ENCODE results near the gene HECTD2.
"Not testable (repeated sequence)": the region's sequence is repeated elsewhere in the genome, so short reads cannot be mapped to it uniquely, and the experiment has no call there.

HECTD2 gene

DNA sequence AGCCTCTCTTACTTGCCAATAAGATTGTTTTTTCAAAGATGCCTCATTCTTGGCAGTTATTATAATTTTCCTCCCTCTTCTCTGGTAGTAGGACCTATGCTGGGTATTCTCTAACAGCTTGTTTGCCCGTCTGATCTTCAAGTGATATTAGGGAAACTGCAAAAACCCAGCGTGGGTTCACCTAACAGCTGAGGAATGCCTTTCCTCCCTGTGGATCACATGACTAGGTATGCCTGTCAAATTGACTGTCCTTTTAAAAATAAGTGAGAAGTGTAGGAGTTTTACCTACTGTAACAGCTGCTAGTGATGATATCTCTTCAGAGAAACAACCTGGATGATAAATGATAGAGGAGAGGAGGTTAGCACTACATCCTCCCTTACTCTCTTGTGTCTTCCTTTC is 22.0 kb downstream of the HECTD2 start:
- no peak for DNase-seq (ENCODE audit: low read depth)
- TF ChIP-seq POLR2A (IDR thresholded peaks at IDR 0.05; ENCODE audit: extremely low read depth, insufficient read length) (no peak), MYC (IDR thresholded peaks at IDR 0.05; ENCODE audit: low read depth, low read length) (no peak)
- TF ChIP-seq, protein P1, sequence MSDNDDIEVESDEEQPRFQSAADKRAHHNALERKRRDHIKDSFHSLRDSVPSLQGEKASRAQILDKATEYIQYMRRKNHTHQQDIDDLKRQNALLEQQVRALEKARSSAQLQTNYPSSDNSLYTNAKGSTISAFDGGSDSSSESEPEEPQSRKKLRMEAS (IDR thresholded peaks at IDR 0.05; ENCODE audit: low read depth, low read length): no peak
- TF ChIP-seq, protein P2, sequence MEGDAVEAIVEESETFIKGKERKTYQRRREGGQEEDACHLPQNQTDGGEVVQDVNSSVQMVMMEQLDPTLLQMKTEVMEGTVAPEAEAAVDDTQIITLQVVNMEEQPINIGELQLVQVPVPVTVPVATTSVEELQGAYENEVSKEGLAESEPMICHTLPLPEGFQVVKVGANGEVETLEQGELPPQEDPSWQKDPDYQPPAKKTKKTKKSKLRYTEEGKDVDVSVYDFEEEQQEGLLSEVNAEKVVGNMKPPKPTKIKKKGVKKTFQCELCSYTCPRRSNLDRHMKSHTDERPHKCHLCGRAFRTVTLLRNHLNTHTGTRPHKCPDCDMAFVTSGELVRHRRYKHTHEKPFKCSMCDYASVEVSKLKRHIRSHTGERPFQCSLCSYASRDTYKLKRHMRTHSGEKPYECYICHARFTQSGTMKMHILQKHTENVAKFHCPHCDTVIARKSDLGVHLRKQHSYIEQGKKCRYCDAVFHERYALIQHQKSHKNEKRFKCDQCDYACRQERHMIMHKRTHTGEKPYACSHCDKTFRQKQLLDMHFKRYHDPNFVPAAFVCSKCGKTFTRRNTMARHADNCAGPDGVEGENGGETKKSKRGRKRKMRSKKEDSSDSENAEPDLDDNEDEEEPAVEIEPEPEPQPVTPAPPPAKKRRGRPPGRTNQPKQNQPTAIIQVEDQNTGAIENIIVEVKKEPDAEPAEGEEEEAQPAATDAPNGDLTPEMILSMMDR (IDR thresholded peaks at IDR 0.05; ENCODE audit: low read depth, low read length): no peak
- H3K4me3 ChIP-seq (ENCODE audit: low read depth, low read length): no peak overlapping the region

DNA sequence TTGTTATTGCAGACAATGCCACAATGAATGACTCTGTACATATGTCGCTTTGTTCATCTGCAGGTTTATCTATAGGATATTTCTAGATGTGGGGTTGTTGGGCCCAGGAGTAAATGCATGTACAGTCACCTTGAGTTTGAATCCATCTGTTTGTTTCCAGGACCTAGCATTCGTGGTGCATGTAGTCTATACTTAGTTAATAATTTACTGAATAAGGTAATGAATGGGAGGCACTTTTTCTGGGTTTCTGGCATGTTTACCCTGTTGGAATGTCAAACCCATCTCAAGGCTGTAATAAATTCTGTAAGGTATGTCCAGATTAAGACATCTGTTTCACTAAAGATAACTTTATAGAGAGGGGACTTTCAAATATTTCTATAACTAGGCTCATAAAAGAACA is 23.5 kb downstream of the HECTD2 start:
- H3K4me3 ChIP-seq (ENCODE audit: low read depth, low read length): no peak overlapping the region
- no peak for DNase-seq (ENCODE audit: low read depth)
- TF ChIP-seq MYC (IDR thresholded peaks at IDR 0.05; ENCODE audit: low read depth, low read length) (no peak), POLR2A (IDR thresholded peaks at IDR 0.05; ENCODE audit: extremely low read depth, insufficient read length) (no peak)
- TF ChIP-seq, protein P2 (IDR thresholded peaks at IDR 0.05; ENCODE audit: low read depth, low read length): no peak
- TF ChIP-seq, protein P1 (IDR thresholded peaks at IDR 0.05; ENCODE audit: low read depth, low read length): no peak

DNA sequence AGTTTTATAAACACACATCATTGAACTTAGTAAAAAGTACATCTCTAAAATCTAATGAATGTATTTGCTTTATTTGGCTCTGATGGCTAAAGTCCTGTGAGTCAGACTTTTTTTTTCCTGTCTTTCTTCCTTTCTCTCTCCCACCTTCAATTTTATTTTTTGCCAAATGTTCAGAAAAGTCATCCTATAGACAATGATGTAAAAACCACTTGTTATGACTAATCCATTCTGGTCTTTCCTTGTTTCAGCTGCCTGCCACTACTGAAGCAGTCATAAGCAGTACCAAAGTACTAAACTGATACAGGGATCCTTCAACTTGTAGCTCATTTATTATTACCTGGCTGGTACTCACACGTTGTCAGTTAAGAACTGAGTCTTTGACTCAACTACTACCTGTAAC is 23.9 kb downstream of the HECTD2 start:
- DNase-seq (ENCODE audit: low read depth): no peak
- no peak overlapping the region for H3K4me3 ChIP-seq (ENCODE audit: low read depth, low read length)
- TF ChIP-seq MYC (IDR thresholded peaks at IDR 0.05; ENCODE audit: low read depth, low read length): no peak

DNA sequence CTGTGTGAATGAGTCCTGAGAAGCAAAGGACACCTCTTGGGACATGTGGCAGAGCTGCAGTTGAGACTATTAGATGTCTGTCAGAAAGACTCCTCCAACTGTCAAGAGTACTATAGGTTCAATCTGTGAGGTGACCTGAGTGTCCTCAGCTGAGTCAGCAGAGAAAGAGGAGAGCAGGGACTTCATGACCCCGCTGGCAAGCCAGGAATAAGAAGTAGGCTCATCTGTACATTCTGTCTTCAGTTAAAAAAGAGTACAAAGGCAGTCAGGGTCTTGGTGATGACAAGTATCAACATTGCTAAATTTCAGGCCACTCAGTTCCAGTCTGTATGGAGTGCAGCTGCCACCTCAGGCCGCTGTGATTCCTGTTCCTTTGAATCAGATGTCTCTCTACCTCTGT is 25.1 kb downstream of the HECTD2 start:
- peak; percentile 17 for DNase-seq (ENCODE audit: low read depth)
- H3K4me3 ChIP-seq (ENCODE audit: low read depth, low read length): no peak overlapping the region
- TF ChIP-seq, protein P2 (IDR thresholded peaks at IDR 0.05; ENCODE audit: low read depth, low read length): no peak
- TF ChIP-seq POLR2A (IDR thresholded peaks at IDR 0.05; ENCODE audit: extremely low read depth, insufficient read length) (no peak), MYC (IDR thresholded peaks at IDR 0.05; ENCODE audit: low read depth, low read length) (no peak)
- TF ChIP-seq, protein P1 (IDR thresholded peaks at IDR 0.05; ENCODE audit: low read depth, low read length): no peak

DNA sequence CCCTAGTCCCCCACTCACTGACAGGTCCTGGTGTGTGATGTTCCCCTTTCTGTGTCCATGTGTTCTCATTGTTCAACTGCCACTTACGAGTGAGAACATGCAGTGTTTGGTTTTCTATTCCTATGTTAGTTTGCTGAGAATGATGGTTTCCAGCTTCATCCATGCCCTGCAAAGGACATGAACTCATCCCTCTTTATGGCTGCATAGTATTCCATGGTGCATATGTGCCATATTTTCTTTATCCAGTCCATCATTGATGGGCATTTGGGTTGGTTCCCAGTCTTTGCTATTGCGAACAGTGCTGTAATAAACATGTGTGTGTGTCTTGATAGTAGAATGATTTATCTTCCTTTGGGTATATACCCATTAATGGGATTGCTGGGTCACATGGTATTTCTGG is 28.1 kb downstream of the HECTD2 start:
- DNase-seq (ENCODE audit: low read depth): not testable (repeated sequence)

DNA sequence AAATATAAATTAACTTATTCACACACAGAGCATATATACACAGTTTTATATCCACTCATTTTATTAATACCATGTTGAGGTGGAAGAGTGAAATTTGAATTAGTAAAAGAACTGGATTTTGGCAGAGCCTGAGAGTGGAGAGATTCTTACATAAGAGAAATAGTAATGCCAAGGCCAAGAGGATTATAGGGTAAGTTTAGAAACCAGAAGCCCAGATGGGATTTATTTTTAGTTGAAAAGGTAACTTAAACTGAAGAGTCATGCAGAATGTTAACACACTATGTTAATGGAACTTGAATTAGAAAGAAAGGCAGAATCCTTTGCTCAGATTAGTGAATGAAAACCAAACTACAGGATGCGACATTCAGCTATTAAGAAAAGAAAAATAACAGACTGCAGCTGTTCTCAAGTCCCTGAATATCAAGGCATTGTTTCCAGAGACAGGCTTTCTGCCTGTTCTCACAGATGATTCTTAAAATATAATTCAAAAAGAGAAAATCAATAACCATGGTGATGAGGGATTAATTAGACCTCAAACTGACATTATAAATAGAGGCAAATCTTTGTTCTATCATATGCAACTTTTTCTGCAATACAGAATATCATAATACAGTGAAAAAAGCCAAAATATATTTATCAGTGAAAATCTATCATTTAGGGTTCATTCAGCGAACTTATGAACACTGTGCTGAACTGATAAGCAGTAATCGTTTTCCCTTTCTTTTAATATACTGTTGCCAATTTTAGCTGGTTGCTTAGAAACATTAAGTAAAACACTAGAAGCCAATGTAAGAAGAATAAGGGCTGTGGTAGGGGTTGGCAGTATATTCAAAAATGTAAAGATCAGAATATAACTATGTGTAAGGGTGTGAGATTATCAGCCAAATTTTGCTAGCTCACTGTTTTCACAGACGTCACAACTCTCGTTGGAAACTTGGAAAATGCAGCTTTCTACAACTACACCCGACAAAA is 34.4 kb downstream of the HECTD2 start:
- no peak for DNase-seq (ENCODE audit: low read depth)
- H3K4me3 ChIP-seq (ENCODE audit: low read depth, low read length): no peak overlapping the region
- TF ChIP-seq, protein P1 (IDR thresholded peaks at IDR 0.05; ENCODE audit: low read depth, low read length): no peak
- TF ChIP-seq, protein P2 (IDR thresholded peaks at IDR 0.05; ENCODE audit: low read depth, low read length): no peak
- TF ChIP-seq POLR2A (IDR thresholded peaks at IDR 0.05; ENCODE audit: extremely low read depth, insufficient read length) (no peak), MYC (IDR thresholded peaks at IDR 0.05; ENCODE audit: low read depth, low read length) (no peak)

More for the DNA sequence above, 28.1 kb downstream of the HECTD2 start:
- not testable (repeated sequence) for H3K4me3 ChIP-seq (ENCODE audit: low read depth, low read length)
